Activated CD4-positive, alpha-beta T cell treated with anti-CD3 and anti-CD28 coated beads, Interleukin-2, amount 50 U/mL, for 4 hours (primary cell): ENCODE data around the gene INTS7.
"Not testable (repeated sequence)": the region's sequence is repeated elsewhere in the genome, so short reads cannot be mapped to it uniquely, and the experiment has no call there.

Experiments used
- DNase-seq, 2 experiments: peaks; one replicate each; pipeline ENCODE4 v3.0.0-alpha.2; 2020

Gene INTS7

DNA sequence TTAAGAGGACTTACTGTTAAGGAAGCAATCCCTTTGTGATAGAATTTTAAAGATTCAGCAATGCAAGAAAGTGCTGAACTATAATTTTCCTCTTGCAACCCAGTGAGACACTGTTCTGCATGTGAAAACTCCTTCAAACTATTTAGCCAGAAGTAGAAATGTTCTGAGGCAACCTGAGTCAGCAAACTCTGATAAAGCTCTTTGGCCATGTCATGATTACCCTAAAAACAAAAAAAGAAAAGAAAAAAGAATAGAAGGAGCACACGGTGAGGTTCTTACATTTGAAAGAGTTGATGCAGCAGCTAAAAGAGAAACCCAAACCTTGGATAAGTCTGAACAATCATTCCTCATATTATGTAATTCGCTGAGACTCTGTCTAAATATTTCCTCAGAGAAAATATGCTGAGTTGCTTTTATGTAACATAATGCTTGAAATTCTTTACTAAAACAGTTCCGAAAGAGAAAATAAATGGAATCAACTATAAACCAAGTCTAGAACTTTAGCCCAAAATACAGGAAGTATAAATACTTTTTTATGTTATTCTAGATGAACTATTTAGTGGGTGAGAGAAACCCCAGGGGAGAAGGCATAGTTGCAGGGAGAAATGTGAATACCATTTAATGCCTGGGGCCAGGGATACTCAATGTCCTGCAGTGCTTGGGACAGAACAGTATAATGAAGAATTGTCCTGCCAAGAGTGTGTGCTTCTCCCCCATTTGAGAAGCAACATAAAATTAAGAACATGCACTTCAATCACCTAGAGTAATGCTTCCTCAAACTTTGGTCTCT is 60.0 kb downstream of the INTS7 start:
- no peak for DNase-seq

DNA sequence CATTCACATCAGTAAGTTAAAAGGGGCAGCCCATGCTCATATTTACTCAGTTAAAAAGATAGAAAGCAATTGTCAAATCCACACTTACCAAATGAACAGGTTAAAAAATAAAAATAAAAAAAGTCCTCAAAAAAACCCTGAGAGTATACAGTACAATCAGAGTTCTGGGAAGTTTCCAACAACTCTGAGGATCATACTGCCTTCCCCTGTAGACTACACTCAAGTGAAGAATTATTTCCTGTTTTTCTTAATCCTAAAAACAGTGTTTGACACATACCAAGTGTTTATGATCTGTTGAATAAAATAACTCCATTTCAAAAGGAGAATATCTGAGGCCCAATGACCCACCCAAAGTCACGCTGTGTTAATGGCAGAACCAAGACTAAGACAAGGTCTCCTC is 61.8 kb downstream of the INTS7 start:
- DNase-seq, result no peak

DNA sequence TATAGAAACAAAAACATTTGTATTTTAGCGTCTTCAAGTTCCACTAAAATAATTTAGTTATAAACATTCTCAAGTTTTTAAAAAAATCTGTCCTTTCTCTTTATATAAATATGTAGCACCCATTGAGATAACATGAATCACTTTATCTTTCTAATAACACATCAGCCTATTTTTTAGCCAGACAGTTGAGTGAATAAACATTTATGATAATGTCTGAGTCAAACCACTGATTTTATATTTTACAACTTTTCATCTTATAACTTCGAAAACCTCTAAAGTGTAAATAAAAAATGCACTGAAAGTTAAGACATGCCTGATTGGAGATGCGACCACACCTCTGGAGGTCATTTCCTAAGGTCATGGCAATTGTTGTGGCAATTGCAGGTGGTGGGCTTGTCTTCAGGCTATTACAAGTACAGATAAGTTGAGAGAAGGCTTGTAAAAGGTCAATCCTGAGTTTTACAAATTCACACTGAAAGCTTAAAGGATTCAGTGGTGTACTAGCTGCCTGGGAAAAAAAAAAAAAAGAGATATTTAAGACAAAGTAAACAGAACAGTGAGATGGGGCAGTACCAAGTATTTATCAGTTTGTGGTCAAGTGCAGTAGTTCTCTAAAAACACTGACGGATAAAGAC is 67.0 kb downstream of the INTS7 start:
- no peak for DNase-seq

DNA sequence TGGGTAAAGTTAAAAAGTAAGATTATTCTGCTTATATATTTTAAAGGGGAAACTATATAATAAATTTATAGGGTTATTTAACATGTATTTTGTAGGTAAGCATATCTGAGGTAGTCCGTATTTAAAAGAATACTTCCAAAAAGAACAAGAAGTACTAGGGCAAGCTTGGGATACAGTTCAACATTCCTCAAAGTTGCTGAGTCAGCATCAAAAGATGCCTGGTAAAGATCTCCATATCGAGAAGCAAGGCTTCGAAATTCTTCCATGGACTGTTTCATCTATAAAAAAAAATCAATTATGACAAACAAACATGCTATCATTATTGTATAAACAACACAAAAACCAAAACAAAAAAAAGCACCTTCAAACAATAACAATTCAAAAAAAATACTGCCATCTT is 67.7 kb downstream of the INTS7 start:
- no peak for DNase-seq

DNA sequence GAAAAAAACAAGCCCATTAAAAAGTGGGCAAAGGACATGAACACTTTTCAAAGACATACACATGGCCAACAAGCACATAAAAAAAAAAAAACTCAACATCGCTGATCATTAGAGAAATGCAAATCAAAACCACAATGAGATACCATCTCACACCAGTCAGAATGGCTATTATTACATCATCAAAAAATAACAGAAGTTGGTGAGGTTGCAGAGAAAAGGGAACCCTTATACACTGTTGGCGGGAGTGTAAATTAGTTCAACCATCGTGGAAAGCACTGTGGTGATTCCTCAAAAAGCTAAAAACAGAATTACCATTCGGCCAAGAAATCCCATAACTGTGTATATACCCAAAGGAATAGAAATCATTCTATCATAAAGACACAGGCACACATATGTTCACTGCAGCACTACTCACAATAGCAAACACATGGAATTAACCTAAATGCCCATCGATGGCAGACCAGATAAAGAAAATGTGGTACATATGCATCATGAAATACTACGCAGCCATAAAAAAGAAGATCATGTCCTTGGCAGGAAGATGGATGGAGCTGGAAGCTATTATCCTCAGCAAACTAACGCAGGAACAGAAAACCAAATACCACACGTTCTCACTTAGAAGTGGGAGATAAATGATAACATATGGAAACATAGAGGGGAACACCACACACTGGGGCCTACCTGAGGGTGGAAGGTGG is 70.1 kb downstream of the INTS7 start:
- DNase-seq, result no peak

DNA sequence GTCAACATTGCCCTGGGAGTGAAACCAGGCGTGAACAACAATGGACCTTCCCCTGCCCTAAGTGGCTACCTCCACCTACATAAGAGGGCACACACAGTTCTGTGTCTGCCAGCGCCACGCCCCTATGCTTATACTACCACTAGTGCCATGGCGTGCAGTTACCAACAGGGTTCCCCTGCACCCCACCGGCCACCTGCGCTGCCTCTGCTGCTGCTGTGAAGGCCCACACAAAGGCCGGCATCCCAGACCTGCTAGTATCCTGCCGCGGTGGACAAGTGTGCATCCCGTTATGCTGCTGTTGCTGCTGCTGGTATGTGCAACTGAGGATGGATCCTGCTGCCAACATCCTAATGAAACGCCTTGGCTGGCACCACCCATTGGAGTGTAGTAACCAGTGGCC is 75.7 kb downstream of the INTS7 start:
- no peak for DNase-seq

DNA sequence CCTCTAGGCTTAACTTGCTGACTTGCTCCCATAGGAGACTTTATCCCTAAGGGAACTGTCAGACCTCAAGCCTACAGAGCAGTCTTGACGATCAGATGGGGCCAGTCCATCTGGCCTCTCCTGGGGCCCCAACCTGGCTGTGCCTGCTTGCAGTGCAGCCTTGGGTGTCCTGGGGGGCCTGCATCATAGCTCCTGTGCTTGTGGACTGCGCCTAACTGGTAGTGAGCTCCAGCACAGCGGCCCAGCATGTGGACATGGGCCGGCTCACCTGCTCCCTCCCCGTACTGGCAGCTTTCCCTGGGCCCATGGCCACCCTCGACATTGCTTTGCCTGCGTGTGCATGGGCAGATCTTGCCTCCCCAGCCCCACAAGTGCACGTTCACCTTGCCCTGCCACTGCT is 76.1 kb downstream of the INTS7 start:
- DNase-seq, result no peak

DNA sequence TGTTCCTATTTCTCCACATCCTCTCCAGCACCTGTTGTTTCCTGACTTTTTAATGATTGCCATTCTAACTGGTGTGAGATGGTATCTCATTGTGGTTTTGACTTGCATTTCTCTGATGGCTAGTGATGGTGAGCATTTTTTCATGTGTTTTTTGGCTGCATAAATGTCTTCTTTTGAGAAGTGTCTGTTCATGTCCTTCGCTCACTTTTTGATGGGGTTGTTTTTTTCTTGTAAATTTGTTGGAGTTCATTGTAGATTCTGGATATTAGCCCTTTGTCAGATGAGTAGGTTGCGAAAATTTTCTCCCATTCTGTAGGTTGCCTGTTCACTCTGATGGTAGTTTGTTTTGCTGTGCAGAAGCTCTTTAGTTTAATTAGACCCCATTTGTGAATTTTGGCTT is 81.3 kb downstream of the INTS7 start:
- not testable (repeated sequence) for DNase-seq

DNA sequence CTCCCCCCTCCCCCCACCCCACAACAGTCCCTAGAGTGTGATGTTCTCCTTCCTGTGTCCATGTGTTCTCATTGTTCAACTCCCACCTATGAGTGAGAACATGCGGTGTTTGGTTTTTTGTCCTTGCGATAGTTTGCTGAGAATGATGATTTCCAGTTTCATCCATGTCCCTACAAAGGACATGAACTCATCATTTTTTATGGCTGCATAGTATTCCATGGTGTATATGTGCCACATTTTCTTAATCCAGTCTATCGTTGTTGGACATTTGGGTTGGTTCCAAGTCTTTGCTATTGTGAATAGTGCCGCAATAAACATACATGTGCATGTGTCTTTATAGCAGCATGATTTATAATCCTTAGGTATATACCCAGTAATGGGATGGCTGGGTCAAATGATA is 81.8 kb downstream of the INTS7 start:
- not testable (repeated sequence) for DNase-seq

DNA sequence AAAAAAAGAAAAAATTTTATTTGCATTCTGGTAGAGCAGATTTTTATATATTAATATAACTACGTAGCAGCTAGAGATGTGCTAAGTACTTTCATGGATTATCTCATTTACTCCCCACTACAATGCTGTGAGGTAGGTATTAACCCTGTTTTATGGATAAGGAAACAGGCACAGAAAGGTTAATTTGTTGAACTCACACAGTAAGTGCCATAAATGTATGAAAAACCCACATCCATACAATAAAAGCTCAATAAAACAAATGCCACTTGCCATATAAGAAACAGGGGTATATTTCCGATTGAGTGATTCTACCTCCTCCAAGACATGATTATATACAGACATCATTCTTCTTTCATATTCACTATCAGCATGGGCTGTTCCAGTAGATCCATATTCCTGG is 83.1 kb downstream of the INTS7 start:
- DNase-seq, result no peak

DNA sequence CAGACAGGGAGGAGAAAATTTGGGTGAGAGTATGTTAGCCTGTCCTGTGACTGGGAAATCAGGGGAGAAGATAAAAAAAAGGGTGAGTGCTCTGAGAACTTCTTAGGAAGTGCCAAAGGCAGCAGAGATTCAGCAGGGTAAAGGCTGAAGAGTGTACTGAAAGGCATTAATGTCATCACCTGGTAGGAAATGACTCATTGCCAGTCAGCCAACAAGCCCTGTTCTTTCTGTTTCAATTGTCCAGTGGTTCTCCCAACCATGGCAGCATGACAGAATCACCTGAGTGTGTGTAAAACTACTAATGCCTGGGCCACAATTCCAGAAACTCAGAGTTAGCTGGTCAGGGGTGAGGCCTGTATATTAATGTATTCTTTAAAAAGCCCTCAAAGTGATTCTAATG is 83.5 kb downstream of the INTS7 start:
- no peak for DNase-seq

DNA sequence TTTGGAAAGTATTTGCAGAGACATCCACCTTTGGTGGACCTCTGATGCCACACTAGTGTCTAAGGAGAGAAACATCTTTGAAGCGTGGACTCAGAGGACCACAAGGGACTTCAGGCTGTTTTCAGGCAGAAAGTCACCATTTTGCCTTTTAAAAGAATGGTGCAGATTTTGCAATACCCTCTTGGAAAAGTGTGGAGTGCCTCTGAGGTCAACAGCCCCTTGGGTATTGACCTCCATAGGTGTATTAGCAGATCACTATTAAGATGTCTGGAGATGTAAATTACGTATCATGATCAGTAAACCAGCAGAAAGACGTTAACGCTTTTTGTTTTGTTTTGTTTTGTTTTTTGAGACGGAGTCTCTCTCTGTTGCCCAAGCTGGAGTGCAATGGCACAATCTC is 87.0 kb downstream of the INTS7 start:
- no peak for DNase-seq

DNA sequence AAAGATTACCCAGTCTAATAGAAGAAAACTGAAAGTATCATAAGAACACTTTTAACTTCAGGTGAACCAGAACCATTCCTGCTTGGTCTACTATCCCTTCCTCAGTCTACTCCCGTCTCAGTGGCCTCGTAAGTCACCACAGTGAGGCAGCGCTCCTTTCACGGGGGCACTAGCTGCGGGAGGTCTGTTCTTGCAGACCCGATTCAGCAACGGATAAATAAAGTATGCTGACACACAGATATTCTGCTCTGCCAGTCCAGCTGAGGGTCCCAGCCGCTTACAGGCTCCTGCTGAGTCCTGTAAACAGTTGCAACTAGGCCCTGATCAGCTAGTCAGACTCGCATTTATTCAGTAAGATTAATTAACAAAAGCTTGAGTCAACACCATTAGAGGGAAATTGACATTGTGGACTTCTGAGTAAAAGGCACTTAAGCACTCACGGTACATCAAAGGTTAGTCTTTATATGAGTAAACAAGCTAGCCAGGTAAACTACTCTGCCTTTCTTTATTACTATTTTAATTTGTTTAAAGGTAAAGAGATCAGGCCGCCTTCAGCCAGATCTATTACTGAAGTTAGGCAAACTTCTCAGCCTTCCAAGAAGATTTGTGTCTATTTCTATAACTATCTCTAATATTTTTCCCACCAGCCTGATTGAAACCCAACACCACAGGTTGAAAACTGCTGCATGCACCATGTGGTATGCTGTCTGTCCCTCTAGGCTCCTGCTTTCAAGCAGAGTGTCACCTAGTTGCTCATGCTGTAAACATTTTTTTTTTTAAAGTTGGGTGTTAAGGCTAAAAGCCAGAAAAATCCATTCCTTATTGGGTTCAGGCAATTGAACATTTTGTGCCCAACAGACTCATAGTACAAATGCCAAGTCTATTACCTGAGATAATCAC is 87.7 kb downstream of the INTS7 start:
- no peak for DNase-seq

DNA sequence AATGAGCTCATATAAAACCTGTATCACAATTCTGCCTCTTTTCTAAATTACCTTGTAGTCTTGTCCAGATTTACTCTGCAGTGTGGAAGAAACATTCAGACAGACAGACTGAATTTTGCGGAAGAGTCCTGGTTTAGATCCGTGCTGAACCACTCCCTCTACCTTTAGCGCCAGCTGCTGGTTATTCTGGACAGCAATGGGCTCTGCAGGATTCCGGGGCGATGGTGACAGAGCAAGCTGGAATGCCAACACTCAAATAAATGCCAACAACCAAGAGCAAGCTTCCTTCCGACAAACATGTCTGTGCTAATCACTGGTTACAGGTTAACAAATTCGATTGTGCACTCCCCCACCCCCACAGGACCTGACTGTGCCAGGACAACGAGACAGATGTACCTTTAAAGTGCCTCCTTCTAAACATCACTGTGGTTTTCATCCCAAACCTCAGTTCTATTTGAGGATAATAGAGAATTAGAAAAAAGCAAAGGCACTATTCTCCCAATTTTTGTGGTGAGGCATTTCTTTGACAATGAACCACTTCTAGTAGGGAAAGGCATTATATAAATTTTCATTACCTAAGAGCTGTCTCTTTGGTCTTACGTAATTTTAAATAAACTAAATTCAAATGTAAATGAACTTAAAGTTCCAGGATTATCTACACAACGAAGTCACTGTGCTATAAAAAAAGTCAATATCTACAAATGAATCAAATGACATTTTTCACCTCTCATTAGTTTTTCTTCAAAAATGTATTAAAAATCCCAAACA is 90.4 kb downstream of the INTS7 start:
- no peak for DNase-seq

DNA sequence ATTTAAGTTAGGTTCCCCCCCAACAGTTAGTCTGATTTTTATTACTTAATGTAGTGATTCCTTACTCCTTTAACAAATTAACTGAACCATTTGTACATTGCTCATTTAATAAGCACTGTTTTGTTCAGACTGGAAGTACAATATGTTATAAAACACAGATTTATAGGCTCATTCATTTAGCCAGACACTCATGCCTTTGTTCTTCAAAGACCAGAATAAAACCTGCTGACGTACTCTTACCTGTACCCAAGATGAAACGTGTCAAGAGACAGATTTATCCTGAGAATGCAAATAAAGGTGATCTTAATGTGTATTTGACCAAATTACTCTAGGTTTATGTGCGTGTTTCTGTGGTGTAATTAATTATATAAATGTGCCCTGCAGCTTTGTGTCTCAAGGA is 92.8 kb downstream of the INTS7 start:
- no peak for DNase-seq

DNA sequence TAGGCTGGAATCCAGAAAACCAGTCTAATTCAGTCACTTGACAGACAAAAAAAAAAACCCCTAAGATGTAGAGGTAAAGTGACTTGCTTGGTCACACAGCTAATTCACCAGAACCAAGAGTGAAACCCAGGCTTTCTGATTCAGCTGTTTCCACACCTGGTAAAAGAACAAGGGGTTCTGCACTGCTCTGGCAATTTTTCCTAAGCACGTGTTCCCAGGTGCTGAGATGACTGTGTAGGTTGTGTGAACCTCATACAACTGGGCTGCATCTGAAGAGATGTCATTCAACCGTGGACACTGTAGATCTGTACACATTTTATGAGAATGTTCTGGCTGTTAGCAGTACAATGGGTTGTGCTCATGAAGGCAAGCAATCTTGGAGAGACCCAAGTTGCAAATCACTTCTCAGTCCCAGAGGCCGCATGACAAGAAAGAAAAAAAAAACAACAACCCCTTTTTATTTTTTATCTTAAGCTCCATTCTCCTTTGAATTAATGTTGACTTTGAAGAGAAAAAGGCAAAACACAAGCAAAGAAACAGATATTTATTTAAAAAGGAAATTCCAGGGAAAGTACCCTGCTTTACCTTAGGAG is 95.4 kb downstream of the INTS7 start:
- peak; percentile 20 to 23 for DNase-seq

DNA sequence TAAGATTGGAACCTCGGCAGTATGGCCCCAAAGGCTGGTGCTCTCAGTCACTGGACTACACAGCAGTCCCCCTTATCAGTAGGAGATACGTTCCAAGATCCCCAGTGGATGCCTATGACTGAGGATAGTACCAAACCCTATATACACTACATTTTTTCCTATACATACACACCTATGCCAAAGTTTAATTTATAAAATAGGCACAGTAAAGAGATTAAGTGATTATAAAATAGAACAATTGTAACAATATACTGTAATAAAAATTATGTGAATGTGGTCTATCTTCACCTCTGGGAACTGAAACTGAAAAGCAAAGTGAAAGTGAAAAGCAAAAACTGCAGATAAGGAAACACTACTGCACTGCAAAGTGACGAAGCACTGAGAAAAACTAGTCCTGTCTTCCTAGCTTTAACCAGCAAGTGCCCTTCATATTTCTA is 96.8 kb downstream of the INTS7 start:
- DNase-seq, result no peak

DNA sequence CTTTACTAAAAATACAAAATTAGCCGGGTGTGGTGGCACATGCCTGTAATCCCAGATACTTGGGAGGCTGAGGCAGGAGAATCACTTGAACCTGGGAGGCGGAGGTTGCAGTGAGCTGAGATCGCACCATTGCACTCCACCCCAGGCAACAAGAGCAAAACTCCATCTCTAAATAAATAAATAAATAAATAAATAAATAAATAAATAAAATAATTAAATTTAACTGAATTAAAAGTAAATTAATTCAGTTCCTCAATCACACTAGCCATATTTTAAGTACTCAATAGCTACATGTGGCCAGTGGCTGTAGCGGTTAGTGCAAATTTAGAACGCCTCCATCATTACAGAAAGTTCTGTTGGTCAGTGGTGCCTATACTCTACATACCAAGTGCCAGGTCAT is 97.9 kb downstream of the INTS7 start:
- not testable (repeated sequence) for DNase-seq

DNA sequence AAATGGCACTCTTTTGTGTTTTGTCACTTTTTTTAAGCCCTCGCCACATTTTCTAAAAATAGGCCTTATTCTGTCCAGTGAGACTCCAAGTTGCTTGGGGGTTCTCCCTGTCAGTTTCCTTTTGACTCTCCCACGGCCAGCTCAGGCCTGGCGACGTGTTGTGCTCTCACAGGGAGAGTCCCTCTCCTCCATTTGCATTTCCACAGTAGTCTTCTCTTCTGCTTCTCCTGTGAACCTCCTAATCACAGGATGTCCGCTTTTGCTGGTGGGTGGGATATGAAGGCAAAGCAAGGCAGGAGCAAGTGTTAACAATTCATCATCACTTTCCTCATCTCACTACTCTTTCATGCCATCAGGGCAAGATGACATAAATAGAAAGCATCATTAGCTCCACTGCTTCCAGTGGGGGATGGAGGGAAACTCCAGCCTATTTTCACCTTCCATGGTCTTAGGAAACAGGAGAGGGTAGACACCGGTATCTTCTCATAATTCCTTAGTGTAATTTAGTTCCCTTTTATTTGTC is 99.8 kb downstream of the INTS7 start:
- DNase-seq, result no peak

DNA sequence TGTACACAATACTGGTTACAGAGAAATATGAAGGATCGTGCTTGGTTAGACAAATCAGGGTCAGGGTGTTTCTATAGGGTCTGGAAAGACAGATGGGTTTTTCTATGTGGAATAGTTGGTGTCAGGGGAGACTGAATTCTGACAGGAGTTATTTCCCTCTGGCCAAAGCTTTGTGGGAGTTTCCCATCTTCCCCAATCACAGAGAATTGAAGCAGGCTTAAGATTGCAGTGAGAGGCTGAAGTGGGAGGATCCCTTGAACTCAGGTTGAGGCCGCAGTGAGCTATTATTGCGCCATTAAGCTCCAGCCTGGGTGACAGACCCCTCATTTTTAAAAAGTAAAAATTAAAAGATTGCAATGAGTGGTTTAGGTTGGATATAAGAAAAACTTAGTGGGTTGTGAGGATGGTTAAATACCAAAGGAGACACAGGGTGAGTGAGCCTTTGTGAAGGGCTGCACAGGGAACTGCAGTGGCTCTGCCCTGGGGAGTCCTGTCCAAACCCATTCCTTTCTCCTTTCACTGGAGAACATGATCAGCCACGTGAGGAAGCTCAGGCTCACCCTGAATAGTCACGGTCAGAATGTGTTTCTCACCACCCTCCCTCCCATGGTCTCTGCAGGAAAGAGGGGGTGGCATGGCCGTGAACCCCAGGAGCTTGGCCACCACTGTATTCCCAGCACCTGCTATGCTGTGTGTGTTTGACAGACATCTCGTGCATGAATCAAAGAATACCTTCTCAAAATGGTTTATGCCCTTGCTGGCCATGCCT is 101.2 kb downstream of the INTS7 start:
- no peak for DNase-seq

DNA sequence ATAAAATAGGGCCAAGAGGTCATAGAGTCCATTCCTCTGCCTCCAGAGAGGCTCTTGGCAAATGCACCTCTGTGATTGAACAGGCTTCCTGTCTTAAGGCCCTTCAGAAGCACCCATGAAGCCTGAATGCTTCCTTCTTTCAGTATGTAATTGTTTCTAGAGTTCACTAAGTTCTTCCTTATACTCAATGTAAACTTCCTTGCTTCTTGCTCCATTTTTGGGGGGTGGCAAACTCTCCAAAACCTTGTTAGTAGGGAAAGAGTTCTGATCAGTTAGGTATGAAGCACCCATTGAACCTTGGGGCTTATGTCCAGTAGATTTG is 102.5 kb downstream of the INTS7 start:
- DNase-seq, result no peak
